ENCODE data around the gene METTL8. TPM values are rescaled to one million over a fixed set of nuclear protein-coding genes. Genes with fewer than 3 reads are reported as not detected.
A peak's percentile ranks its signal among the peaks of the same experiment; 100 is the strongest.

METTL8 gene
- total and polyA plus RNA-seq, 2 of the 13 experiments (the other 11 are each of a cell fraction or from before 2014, with no cell fraction given), result 18.6 to 68.2 TPM

GRCh38 chr2:171434013-171434989 lies 511 bp upstream of the METTL8 start, which contains the start of gene DCAF17 (continued):
- TF ChIP-seq TFDP2 (CRISPR knock-in tag; IDR thresholded peaks at IDR 0.05) (peak; percentile 66), STAT5B (CRISPR knock-in tag; IDR thresholded peaks at IDR 0.05) (no peak), ZFP62 (CRISPR knock-in tag; IDR thresholded peaks at IDR 0.05) (0 out of 2 replicates have a peak, but pooled peaks have one; percentile 60), AHR (CRISPR knock-in tag; IDR thresholded peaks at IDR 0.05) (peak; percentile 97), MXI1 (IDR thresholded peaks at IDR 0.05; ENCODE audit: borderline replicate concordance, low read depth, low read length) (peak; percentile 85; the same call in 2 of the 3 replicates), AGO1 (IDR thresholded peaks at IDR 0.05; ENCODE audit: low read depth, low read length, poor library complexity, severe bottlenecking) (peak; percentile 84), HOXA7 (CRISPR knock-in tag; IDR thresholded peaks at IDR 0.05) (no peak), ZNF782 (CRISPR knock-in tag; IDR thresholded peaks at IDR 0.05; ENCODE audit: borderline replicate concordance) (peak; percentile 86; the same call in 1 of the 2 replicates), HNF1B (CRISPR knock-in tag; IDR thresholded peaks at IDR 0.05) (peak; percentile 96), ZSCAN12 (CRISPR knock-in tag; IDR thresholded peaks at IDR 0.05) (peak; percentile 65; the same call in 1 of the 2 replicates), ZNF138 (CRISPR knock-in tag; IDR thresholded peaks at IDR 0.05; ENCODE audit: low read depth) (peak; percentile 93), PPARG (CRISPR knock-in tag; conservative IDR thresholded peaks at IDR 0.05) (peak; percentile 31; the same call in 1 of the 2 replicates), SRSF9 (IDR thresholded peaks at IDR 0.05; ENCODE audit: borderline replicate concordance, insufficient read depth, low read depth, low read length, poor library complexity, severe bottlenecking) (no peak), MEF2D (CRISPR knock-in tag; IDR thresholded peaks at IDR 0.05) (no peak; the same call in none of the 2 replicates), KDM4B (CRISPR knock-in tag; IDR thresholded peaks at IDR 0.05) (no peak), ZNF841 (CRISPR knock-in tag; IDR thresholded peaks at IDR 0.05; ENCODE audit: borderline replicate concordance) (no peak), ZNF20 (CRISPR knock-in tag; IDR thresholded peaks at IDR 0.05) (peak; percentile 68; the same call in 1 of the 2 replicates)
- TF ChIP-seq, protein P1, sequence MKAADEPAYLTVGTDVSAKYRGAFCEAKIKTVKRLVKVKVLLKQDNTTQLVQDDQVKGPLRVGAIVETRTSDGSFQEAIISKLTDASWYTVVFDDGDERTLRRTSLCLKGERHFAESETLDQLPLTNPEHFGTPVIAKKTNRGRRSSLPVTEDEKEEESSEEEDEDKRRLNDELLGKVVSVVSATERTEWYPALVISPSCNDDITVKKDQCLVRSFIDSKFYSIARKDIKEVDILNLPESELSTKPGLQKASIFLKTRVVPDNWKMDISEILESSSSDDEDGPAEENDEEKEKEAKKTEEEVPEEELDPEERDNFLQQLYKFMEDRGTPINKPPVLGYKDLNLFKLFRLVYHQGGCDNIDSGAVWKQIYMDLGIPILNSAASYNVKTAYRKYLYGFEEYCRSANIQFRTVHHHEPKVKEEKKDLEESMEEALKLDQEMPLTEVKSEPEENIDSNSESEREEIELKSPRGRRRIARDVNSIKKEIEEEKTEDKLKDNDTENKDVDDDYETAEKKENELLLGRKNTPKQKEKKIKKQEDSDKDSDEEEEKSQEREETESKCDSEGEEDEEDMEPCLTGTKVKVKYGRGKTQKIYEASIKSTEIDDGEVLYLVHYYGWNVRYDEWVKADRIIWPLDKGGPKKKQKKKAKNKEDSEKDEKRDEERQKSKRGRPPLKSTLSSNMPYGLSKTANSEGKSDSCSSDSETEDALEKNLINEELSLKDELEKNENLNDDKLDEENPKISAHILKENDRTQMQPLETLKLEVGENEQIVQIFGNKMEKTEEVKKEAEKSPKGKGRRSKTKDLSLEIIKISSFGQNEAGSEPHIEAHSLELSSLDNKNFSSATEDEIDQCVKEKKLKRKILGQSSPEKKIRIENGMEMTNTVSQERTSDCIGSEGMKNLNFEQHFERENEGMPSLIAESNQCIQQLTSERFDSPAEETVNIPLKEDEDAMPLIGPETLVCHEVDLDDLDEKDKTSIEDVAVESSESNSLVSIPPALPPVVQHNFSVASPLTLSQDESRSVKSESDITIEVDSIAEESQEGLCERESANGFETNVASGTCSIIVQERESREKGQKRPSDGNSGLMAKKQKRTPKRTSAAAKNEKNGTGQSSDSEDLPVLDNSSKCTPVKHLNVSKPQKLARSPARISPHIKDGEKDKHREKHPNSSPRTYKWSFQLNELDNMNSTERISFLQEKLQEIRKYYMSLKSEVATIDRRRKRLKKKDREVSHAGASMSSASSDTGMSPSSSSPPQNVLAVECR (CRISPR knock-in tag; IDR thresholded peaks at IDR 0.05; ENCODE audit: borderline replicate concordance), result peak; percentile 96

Measured in HepG2 (cell line).